ENCODE data around the gene KCTD16. TPM values are rescaled to one million over a fixed set of nuclear protein-coding genes. Genes with fewer than 3 reads are reported as not detected.

The KCTD16 gene
- total RNA-seq, 1 experiment from 2014 or later: 0.64 TPM

DNA sequence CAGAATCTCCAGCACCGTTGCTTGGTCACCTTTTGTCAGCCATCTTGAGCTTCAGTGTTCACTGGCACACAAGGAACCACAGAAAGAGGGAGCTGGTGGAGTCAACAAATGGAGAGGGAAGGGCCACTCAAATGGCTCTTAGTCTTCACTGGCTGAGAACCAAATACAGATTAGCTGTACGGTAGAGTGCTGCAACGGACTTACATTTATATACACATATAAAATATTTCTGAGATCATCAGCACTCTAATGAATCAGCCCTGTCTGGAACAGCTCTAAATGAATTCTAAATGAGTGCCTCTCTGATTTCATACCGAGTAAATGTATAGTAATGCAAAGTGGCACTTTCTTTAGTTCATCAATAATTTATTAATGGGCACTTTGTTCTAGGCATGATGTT lies 24.8 kb downstream of the KCTD16 start (continued):
- TF ChIP-seq, protein P1, sequence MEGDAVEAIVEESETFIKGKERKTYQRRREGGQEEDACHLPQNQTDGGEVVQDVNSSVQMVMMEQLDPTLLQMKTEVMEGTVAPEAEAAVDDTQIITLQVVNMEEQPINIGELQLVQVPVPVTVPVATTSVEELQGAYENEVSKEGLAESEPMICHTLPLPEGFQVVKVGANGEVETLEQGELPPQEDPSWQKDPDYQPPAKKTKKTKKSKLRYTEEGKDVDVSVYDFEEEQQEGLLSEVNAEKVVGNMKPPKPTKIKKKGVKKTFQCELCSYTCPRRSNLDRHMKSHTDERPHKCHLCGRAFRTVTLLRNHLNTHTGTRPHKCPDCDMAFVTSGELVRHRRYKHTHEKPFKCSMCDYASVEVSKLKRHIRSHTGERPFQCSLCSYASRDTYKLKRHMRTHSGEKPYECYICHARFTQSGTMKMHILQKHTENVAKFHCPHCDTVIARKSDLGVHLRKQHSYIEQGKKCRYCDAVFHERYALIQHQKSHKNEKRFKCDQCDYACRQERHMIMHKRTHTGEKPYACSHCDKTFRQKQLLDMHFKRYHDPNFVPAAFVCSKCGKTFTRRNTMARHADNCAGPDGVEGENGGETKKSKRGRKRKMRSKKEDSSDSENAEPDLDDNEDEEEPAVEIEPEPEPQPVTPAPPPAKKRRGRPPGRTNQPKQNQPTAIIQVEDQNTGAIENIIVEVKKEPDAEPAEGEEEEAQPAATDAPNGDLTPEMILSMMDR (IDR thresholded peaks at IDR 0.05 in 2 of 3, conservative IDR thresholded peaks at IDR 0.05 in 1 of 3; ENCODE audit: borderline replicate concordance in 1 of 3, insufficient read depth in 1 of 3, low read depth in 2 of 3, low read length in 2 of 3): no peak
- TF ChIP-seq ELF1 (IDR thresholded peaks at IDR 0.05; ENCODE audit: borderline replicate concordance, low read depth) (no peak), TCF7L2 (IDR thresholded peaks at IDR 0.05; ENCODE audit: borderline replicate concordance, extremely low read depth, insufficient read depth, insufficient read length) (no peak), EGR1 (IDR thresholded peaks at IDR 0.05; ENCODE audit: low read depth) (no peak), CEBPB (IDR thresholded peaks at IDR 0.05; ENCODE audit: low read depth) (no peak), ZNF274 (IDR thresholded peaks at IDR 0.05; ENCODE audit: low read depth, low read length) (no peak)

DNA sequence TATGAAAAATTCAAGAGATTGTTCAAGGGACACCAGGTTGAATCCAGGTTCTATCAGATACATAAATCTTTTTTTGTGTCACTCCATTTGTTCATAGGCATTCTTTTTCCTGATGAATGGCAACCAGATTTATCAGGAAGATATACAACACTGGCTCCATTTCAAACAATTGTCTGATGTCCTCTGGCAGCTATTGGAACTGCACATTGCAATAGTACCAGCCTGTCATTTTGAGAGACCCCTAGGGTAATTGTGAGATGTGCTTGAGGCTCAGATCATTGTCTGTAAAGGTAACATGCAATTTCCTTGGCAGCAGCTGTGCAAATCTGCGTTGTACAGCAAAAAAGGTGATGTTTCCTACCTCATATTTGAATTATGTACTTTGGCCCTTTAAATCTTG lies 25.9 kb downstream of the KCTD16 start:
- ChIA-PET POLR2A (interaction anchor here (0.5 kb wide), 1 partner anchor 21 kb away, joined by 3 read pairs; no protein-coding TSS in a partner anchor), CTCF (no interaction called here), RAD21 (ENCODE audit: low non-redundant PET in 1 of 2, low total read pairs in 2 of 2, uncharacterized antibody in 2 of 2, unreplicated experiment in 2 of 2) (no interaction called here)
- H3K27ac ChIP-seq (ENCODE audit: low read depth, low read length): no peak overlapping the region
- H3K4me3 ChIP-seq (replicated peaks in 1 of 2; ENCODE audit: low read depth in 1 of 2, low read length in 2 of 2): no peak overlapping the region
- peaks cover 80% of the 10 kb centered on the region for H3K27me3 ChIP-seq (ENCODE audit: insufficient read depth, low read length)
- H3K9me2 ChIP-seq (ENCODE audit: insufficient read depth): no peaks in the 10 kb centered on the region
- ATAC-seq: peak; percentile 56; the same call in 1 of the 2 replicates
- DNase-seq (ENCODE audit: low read depth, low spot score): no peak
- H3K36me3 ChIP-seq (ENCODE audit: control insufficient read depth in 1 of 2, insufficient read depth in 2 of 2, low read length in 2 of 2): no peaks in the 10 kb centered on the region
- no peak overlapping the region for H2AFZ ChIP-seq (ENCODE audit: low read depth, low read length, poor library complexity, severe bottlenecking)
- H3K4me2 ChIP-seq (ENCODE audit: low read length): no peak overlapping the region
- intact Hi-C loops (cut with micrococcal nuclease): no loop called here
- no peaks in the 10 kb centered on the region for H4K20me1 ChIP-seq (ENCODE audit: insufficient read depth)
- no peaks in the 10 kb centered on the region for H3K79me2 ChIP-seq (ENCODE audit: insufficient read depth, low read length)
- H3K4me1 ChIP-seq (ENCODE audit: control insufficient read depth in 1 of 2, insufficient read depth in 2 of 2, low read length in 2 of 2): no peaks in the 10 kb centered on the region
- no peak for TF ChIP-seq FOSL1 (IDR thresholded peaks at IDR 0.05; ENCODE audit: low read depth)
- TF ChIP-seq, protein P1 (IDR thresholded peaks at IDR 0.05 in 2 of 3, conservative IDR thresholded peaks at IDR 0.05 in 1 of 3; ENCODE audit: borderline replicate concordance in 1 of 3, insufficient read depth in 1 of 3, low read depth in 2 of 3, low read length in 2 of 3): peak in 2 of 3 experiments; percentile 16 to 31; a peak in 2 of 6 replicates
- H3K9ac ChIP-seq (ENCODE audit: low read length): no peak overlapping the region
- no peaks in the 10 kb centered on the region for H3K9me3 ChIP-seq (ENCODE audit: control insufficient read depth in 1 of 2, insufficient read depth in 1 of 2, low read depth in 1 of 2, low read length in 2 of 2)
- no TSS peak for BruUV-seq (replicated peaks)

Measured in HCT116 (cell line).